ENCODE data around the gene PPTC7. TPM values are rescaled to one million over a fixed set of nuclear protein-coding genes. Genes with fewer than 3 reads are reported as not detected.

PPTC7 gene
- total and polyA plus RNA-seq, 2 of the 13 experiments (the other 11 are each of a cell fraction or from before 2014, with no cell fraction given): 4.8 to 12.3 TPM

DNA sequence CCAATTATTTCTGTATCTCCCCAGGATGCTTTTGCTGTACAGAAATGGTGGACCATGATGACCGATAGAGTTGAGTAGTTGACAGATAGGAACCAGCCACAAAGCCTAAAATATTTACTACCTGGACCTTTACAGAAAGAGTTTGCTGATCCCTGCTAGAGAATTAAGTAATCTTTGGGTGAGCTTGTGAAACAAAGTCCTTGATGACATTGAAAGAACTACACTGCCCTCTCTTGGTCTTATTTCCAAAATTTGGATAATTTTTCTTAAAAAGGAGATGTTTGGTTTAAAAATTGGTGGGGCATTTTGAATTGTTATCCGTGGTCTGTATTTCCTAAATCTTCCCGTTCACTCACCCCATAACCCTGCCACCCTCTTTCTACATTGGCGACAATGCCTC, 17.1 kb upstream of the PPTC7 start (continued):
- TF ChIP-seq, protein P1, sequence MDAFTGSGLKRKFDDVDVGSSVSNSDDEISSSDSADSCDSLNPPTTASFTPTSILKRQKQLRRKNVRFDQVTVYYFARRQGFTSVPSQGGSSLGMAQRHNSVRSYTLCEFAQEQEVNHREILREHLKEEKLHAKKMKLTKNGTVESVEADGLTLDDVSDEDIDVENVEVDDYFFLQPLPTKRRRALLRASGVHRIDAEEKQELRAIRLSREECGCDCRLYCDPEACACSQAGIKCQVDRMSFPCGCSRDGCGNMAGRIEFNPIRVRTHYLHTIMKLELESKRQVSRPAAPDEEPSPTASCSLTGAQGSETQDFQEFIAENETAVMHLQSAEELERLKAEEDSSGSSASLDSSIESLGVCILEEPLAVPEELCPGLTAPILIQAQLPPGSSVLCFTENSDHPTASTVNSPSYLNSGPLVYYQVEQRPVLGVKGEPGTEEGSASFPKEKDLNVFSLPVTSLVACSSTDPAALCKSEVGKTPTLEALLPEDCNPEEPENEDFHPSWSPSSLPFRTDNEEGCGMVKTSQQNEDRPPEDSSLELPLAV (CRISPR knock-in tag; conservative IDR thresholded peaks at IDR 0.05; ENCODE audit: low read depth): no peak
- TF ChIP-seq PPARG (CRISPR knock-in tag; conservative IDR thresholded peaks at IDR 0.05): 0 out of 2 replicates have a peak, but pooled peaks have one; percentile 18
- TF ChIP-seq SP4 (CRISPR knock-in tag; IDR thresholded peaks at IDR 0.05): no peak
- no peak for TF ChIP-seq ZBTB20 (CRISPR knock-in tag; IDR thresholded peaks at IDR 0.05; ENCODE audit: borderline replicate concordance, low read depth)
- TF ChIP-seq HIVEP1 (CRISPR knock-in tag; IDR thresholded peaks at IDR 0.05): no peak
- TF ChIP-seq KLF16 (CRISPR knock-in tag; IDR thresholded peaks at IDR 0.05): 0 out of 4 replicates have a peak, but pooled peaks of 1 of the 2 experiments have one; percentile 37

DNA sequence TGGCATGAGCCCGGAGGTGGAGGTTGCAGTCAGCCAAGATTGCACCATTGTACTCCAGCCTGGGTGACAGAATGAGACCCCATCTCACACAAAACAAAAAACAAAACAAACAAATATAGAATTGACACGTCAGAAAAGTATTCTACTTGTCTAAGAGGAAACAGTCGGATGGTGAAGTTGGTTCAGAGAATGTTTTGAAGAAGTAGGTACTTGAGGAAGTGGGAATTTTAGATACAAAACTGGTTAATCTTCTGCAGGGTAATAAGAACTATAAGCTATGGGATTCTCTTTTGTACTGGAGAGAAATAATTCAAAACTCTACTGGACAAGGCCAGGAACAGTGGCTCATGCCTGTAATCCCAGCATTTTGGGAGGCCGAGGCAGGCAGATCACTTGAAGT, 16.2 kb upstream of the PPTC7 start:
- H3K36me3 ChIP-seq (replicated peaks in 1 of 2; ENCODE audit: control insufficient read depth in 1 of 2, insufficient read depth in 2 of 2, low read length in 2 of 2): no peaks in the 10 kb centered on the region
- no peak overlapping the region for H3K9ac ChIP-seq (ENCODE audit: insufficient read depth, low read depth, low read length)
- no peak overlapping the region for H3K4me3 ChIP-seq (replicated peaks in 1 of 3; ENCODE audit: insufficient read depth in 1 of 3, low read depth in 2 of 3, low read length in 3 of 3)
- no TSS peak for BruUV-seq (replicated peaks)
- in situ Hi-C loops (cut with HindIII; ENCODE audit: extremely low pct_ligation_motif_present, low pct_unique_long_range_greater_than_20kb) (loop anchor here (25.0 kb wide), 1 partner anchor 487 kb away; the partner anchor contains the start of gene IFT81), intact Hi-C loops (cut with micrococcal nuclease; ENCODE audit: unreplicated experiment) (no loop called here)
- 89% methylated on average over 4 of the region's 4 CpGs for WGBS (ENCODE audit: low lambda C conversion rate)
- no peak for ATAC-seq
- H4K20me1 ChIP-seq (ENCODE audit: insufficient read depth, low read length): no peaks in the 10 kb centered on the region
- H3K79me2 ChIP-seq (ENCODE audit: insufficient read depth, low read length): no peaks in the 10 kb centered on the region
- FAIRE-seq: no peak
- DNase-seq (ENCODE audit: low spot score): no peak
- no peak overlapping the region for H2AFZ ChIP-seq (ENCODE audit: low read length)
- POLR2A ChIA-PET: interaction anchor here (0.7 kb wide), 1 partner anchor 42 kb away, joined by 3 read pairs; no protein-coding TSS in a partner anchor
- no peak overlapping the region for H3K4me2 ChIP-seq (ENCODE audit: low read depth, low read length)
- H3K27ac ChIP-seq (ENCODE audit: extremely low read length, insufficient read depth, low read length): no peak overlapping the region
- H3K9me3 ChIP-seq (ENCODE audit: low read length): no peaks in the 10 kb centered on the region
- H3K27me3 ChIP-seq (ENCODE audit: control insufficient read depth in 1 of 2, insufficient read depth in 2 of 2, low read length in 2 of 2): no peaks in the 10 kb centered on the region
- peaks cover 15% of the 10 kb centered on the region for H3K4me1 ChIP-seq (ENCODE audit: insufficient read depth, low read length)
- CTCF ChIA-PET (ENCODE audit: low intra/inter-chr PET ratio, low total read pairs): interaction anchor here (0.6 to 5.2 kb wide), 4 partner anchors 17 to 87 kb away, joined by 3 to 171 read pairs (median 21); no protein-coding TSS in a partner anchor
- TF ChIP-seq, protein P2, sequence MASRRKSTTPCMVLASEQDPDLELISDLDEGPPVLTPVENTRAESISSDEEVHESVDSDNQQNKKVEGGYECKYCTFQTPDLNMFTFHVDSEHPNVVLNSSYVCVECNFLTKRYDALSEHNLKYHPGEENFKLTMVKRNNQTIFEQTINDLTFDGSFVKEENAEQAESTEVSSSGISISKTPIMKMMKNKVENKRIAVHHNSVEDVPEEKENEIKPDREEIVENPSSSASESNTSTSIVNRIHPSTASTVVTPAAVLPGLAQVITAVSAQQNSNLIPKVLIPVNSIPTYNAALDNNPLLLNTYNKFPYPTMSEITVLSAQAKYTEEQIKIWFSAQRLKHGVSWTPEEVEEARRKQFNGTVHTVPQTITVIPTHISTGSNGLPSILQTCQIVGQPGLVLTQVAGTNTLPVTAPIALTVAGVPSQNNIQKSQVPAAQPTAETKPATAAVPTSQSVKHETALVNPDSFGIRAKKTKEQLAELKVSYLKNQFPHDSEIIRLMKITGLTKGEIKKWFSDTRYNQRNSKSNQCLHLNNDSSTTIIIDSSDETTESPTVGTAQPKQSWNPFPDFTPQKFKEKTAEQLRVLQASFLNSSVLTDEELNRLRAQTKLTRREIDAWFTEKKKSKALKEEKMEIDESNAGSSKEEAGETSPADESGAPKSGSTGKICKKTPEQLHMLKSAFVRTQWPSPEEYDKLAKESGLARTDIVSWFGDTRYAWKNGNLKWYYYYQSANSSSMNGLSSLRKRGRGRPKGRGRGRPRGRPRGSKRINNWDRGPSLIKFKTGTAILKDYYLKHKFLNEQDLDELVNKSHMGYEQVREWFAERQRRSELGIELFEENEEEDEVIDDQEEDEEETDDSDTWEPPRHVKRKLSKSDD (CRISPR knock-in tag; IDR thresholded peaks at IDR 0.05; ENCODE audit: low read depth): no peak
- TF ChIP-seq U2AF2 (IDR thresholded peaks at IDR 0.05; ENCODE audit: low read depth, low read length) (no peak), ZNF83 (CRISPR knock-in tag; IDR thresholded peaks at IDR 0.05; ENCODE audit: borderline replicate concordance) (no peak), MTF1 (CRISPR knock-in tag; IDR thresholded peaks at IDR 0.05) (no peak), SRY (CRISPR knock-in tag; IDR thresholded peaks at IDR 0.05) (no peak), SRSF4 (IDR thresholded peaks at IDR 0.05; ENCODE audit: low read depth, low read length, poor library complexity, severe bottlenecking) (no peak), ZNF225 (CRISPR knock-in tag; IDR thresholded peaks at IDR 0.05) (no peak), SPEN (CRISPR knock-in tag; IDR thresholded peaks at IDR 0.05; ENCODE audit: low read depth) (no peak)
- TF ChIP-seq, protein P3, sequence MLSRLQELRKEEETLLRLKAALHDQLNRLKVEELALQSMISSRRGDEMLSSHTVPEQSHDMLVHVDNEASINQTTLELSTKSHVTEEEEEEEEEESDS (CRISPR knock-in tag; IDR thresholded peaks at IDR 0.05; ENCODE audit: borderline replicate concordance): no peak
- TF ChIP-seq, protein P4, sequence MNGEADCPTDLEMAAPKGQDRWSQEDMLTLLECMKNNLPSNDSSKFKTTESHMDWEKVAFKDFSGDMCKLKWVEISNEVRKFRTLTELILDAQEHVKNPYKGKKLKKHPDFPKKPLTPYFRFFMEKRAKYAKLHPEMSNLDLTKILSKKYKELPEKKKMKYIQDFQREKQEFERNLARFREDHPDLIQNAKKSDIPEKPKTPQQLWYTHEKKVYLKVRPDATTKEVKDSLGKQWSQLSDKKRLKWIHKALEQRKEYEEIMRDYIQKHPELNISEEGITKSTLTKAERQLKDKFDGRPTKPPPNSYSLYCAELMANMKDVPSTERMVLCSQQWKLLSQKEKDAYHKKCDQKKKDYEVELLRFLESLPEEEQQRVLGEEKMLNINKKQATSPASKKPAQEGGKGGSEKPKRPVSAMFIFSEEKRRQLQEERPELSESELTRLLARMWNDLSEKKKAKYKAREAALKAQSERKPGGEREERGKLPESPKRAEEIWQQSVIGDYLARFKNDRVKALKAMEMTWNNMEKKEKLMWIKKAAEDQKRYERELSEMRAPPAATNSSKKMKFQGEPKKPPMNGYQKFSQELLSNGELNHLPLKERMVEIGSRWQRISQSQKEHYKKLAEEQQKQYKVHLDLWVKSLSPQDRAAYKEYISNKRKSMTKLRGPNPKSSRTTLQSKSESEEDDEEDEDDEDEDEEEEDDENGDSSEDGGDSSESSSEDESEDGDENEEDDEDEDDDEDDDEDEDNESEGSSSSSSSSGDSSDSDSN (CRISPR knock-in tag; IDR thresholded peaks at IDR 0.05): no peak
